GM19397 (cell line): ENCODE data around the gene RRBP1.
A peak's percentile ranks its signal among the peaks of the same experiment; 100 is the strongest.

Source experiments
- ATAC-seq: cut with Tn5 transposase; IDR thresholded peaks from one replicate; pipeline ENCODE4 v1.9.1; 2021; ENCODE audit warnings: mild to moderate bottlenecking, moderate library complexity; ENCODE audit not compliant: unreplicated experiment

The RRBP1 gene

DNA sequence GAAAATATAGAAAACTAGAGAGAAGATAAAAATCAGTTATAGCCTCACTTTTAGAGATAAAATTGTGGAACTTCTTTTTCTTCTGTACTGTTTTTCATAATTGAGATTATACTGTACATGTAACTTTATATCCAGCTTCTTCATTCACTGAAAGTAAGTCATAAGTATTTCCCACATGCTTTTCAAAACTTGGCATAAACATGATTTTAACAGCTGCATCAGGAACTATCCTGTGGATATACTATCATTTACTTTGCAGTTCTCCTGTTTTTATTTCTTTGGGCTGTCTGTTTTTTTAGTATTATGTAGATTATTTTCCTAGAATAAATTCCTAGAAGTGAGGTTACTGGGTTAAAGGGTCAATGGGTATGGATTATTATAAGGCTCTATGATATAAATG, 97.4 kb downstream of the RRBP1 start:
- ATAC-seq = no peak

DNA sequence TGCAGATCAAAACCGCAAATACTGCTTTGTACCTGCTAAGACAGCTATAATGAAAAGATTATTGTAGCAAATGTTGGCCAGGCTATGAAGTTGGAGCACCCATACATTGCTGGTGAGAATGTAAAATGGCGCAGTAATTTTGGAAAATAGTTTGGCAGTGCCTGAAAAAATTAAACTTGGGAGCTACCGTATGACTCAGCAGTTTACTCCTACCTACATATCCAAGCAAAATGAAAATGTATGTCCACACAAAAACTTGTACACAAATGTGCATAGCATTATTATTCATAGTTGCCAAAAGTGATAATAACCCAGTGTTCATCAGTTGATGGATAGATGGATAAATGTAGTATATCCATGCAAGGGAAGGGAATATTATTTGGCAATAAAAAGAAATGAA, 98.9 kb downstream of the RRBP1 start:
- no peak for ATAC-seq

DNA sequence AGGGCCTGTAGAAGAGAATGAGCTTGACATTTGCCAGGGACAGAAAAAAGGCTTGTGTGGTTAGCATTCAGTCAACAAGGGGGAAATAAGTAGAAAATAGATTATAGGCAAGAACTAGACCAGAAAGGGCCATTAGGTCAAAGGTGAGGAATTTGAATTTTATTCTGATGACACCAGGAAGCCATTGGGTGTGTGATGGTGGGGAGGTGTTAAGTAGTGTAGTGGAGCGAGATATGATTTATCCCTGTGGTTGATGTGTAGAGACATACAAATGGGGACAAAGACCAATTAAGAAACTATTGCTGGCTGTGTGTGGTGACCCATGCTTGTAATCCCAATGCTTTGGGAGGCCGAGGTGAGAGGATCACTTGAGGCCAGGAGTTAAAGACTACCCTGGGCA, 101.1 kb downstream of the RRBP1 start:
- ATAC-seq = no peak

DNA sequence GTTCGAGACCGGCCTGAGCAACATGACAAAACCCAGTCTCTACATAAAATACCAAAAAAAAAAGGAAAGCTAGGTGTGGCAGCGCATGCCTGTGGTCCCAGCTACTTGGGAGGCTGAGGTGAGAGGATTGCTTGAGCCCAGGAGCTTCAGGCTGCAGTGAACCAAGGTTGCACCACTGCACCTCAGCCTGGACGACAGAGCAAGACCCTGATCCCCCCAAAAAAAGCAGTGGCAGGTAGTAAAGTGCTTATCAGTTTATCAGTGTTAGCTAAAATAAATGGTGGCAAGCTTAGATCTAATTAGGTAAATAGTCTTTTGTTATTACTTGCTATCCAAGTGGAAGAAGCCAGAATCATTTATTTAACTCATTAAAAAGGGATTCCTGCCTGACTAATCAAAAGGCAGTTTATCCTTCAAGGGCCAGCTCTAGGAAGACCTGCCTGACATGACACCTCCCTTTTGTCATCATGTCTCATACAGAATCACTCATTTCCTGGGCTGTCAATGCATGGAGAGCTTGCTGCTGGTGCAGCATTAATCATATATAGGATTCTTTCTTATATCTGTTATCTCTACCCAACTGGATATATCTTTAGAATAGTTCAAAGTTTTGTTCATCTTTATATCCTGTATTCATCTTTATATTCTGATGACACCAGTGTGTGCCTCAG, 102.5 kb downstream of the RRBP1 start:
- no peak for ATAC-seq

GRCh38 chr20:17576215-17576614, 105.8 kb downstream of the RRBP1 start:
- ATAC-seq = no peak

GRCh38 chr20:17573463-17573862, 108.6 kb downstream of the RRBP1 start:
- no peak for ATAC-seq

GRCh38 chr20:17572034-17572638, 109.9 kb downstream of the RRBP1 start:
- no peak for ATAC-seq

GRCh38 chr20:17571153-17571527, 110.9 kb downstream of the RRBP1 start:
- no peak for ATAC-seq

DNA sequence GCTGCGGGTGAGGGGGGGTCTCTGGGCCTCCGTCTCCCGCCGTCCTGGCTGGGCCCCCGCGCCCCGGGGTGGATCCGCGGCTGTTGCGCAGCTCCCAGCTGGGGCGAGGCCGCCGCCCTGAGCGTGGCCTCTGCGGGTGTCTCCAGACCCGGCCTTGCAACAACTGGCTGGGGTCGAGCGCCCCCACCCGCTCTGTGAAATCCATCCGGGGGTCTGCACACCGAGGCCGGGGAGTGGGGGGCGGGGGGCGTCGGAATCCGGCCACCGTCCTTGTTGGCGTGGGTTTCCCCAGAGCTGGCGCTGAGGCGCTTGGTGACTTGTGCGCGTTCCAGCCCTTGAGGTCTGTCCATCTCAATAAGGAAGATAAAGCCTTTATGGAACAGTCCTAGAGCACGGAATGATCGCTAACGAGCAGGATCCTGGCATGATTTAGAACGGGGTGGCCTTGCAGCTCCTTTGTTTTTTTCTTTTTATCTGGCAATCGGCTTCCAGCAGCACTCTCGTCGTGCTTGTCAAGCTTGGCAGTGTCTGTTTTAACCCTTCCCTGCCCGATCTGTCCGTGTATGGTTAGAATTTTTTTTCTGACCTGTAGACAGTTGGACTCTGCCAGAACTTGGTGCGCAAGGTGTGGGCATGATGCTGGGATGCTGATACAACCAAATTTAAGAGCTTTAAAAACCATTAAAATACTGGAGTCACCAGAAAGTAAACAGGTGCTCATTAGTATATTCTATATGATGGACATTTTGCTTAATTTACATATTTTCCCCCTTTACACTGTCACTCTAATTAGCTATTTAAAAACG, 111.5 kb downstream of the RRBP1 start:
- ATAC-seq = peak; percentile 49

DNA sequence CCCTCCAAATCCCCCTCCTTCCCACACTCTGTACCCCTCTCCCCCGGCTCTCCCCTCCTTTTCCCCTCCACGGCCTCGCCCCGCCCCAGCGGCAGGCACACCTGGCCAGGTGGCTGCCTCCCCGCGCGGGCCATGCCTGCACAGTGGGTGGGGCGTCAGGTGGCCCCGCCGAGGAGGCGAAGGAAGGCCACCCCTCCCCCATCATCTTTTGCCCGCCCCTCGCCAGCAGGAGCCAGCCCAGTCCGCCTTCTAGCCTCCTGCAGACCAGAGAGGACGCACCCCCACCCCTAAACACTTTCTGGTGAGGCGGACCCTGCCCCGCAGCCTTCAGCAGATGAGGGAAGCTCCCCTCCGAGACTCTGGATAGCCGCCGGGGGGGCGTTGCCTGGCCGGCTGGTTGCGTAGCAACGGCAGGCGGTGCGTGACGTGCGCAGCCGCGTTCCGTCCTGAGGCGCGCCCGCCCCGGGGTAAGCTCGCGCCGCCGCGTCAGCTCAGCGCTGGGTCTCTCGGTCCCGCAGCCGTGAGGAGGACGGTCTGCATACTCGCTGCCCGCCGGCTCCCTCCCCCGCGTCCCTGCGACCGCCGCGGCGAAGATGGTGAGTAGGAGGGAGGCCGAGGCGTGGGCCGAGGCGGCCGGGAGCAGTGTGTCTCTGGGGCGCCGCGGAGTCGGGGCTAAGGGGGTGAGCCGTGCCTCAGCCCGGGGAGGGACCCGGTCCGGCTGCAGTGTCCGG, 112.3 kb downstream of the RRBP1 start, which contains the start of gene DSTN:
Gene DSTN, plus strand, starts transcription at position 460 of the 731 bp plus-strand sequence. Its CDS starts 134 bp downstream, at position 594.
- peak; percentile 96 for ATAC-seq

DNA sequence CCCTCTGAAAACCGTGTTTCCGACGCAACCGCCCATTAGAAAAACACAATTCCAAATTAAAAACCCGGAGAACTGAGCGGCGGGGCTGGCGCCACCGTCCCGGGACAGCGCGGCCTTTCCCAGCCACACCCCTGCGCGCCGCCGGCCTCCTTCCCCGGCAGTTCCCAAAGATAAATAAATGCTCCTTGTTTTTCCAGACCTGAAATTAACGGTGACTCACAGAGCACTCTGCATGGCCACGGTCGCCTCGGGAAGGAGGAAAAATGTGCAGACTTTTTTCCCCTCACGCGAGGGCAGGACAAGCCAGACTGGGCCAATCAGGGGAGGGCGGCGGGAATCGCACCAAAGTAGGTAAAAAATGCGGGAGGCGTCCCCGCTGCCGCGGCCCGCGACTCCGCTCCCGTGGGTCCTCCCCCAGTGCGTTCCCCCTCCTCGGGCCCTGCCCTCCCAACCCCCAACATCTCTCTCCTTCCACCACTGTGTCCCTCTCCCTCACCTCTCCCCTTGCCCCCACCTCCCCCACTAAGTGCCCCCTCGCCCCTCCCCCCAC, 113.0 kb downstream of the RRBP1 start:
- no peak for ATAC-seq

GRCh38 chr20:17568045-17568788, 113.8 kb downstream of the RRBP1 start:
- ATAC-seq = no peak

DNA sequence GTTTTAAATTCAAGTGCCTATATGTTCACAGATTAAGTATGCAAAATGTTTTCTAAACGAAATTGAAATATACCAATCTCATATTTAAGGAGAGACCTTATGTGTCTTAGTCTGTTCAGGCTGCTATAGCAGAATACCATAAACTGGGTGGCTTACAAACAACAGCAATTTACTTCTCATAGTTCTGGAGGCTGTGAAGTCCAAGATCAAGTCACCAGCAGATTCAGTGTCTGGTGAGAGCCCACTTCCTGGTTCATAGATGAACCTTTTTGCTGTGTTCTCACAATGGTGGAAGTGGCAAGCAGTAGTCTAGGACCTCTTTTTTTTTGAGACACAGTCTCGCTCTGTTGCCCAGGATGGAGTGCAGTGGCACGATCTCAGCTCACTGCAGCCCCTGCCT, 115.7 kb downstream of the RRBP1 start:
- ATAC-seq = no peak

GRCh38 chr20:17565169-17565845, 116.7 kb downstream of the RRBP1 start:
- no peak for ATAC-seq
